Measurements from ENCODE around the gene TUBGCP3.

Gene TUBGCP3

GRCh38 chr13:112575675-112576074, 12.3 kb downstream of the TUBGCP3 start:
- Histone ChIP-seq H3K4me3 (ENCODE audit: low read length) (no peak overlapping the region), H3K36me3 (ENCODE audit: insufficient read depth, low read length) (no peaks in the 10 kb centered on the region), H3K9me3 (ENCODE audit: insufficient read depth, low read depth, low read length) (no peaks in the 10 kb centered on the region), H3K9ac (ENCODE audit: low read depth, low read length) (no peak overlapping the region), H3K27me3 (ENCODE audit: insufficient read depth, low read length) (no peaks in the 10 kb centered on the region), H3K27ac (ENCODE audit: low read depth, low read length) (no peak overlapping the region), H3K4me1 (ENCODE audit: insufficient read depth, low read length) (peaks cover 12% of the 10 kb centered on the region; the same call in 1 of the 2 replicates)
- WGBS: 88% methylated on average over 4 of the region's 5 CpGs

- 90% methylated on average over 6 of the region's 7 CpGs for WGBS
- Histone ChIP-seq H3K27ac (ENCODE audit: low read depth, low read length) (no peak overlapping the region), H3K4me3 (ENCODE audit: low read length) (no peak overlapping the region), H3K36me3 (ENCODE audit: insufficient read depth, low read length) (no peaks in the 10 kb centered on the region), H3K4me1 (ENCODE audit: insufficient read depth, low read length) (peaks cover 12% of the 10 kb centered on the region; the same call in 1 of the 2 replicates), H3K27me3 (ENCODE audit: insufficient read depth, low read length) (no peaks in the 10 kb centered on the region), H3K9me3 (ENCODE audit: insufficient read depth, low read depth, low read length) (no peaks in the 10 kb centered on the region), H3K9ac (ENCODE audit: low read depth, low read length) (no peak overlapping the region)
Observed at GRCh38 chr13:112574834-112575613, 12.9 kb downstream of the TUBGCP3 start.

- Histone ChIP-seq H3K27ac (ENCODE audit: low read depth, low read length) (no peak overlapping the region), H3K4me3 (ENCODE audit: low read length) (no peak overlapping the region), H3K27me3 (ENCODE audit: insufficient read depth, low read length) (no peaks in the 10 kb centered on the region), H3K4me1 (ENCODE audit: insufficient read depth, low read length) (peaks cover 12% of the 10 kb centered on the region; the same call in 1 of the 2 replicates), H3K36me3 (ENCODE audit: insufficient read depth, low read length) (no peaks in the 10 kb centered on the region), H3K9ac (ENCODE audit: low read depth, low read length) (no peak overlapping the region), H3K9me3 (ENCODE audit: insufficient read depth, low read depth, low read length) (no peaks in the 10 kb centered on the region)
- WGBS: 86% methylated on average over 1 of the region's 1 CpG
Observed at GRCh38 chr13:112574416-112574815, 13.5 kb downstream of the TUBGCP3 start.

- Histone ChIP-seq H3K4me1 (ENCODE audit: insufficient read depth, low read length) (peaks cover 12% of the 10 kb centered on the region; the same call in 1 of the 2 replicates), H3K9ac (ENCODE audit: low read depth, low read length) (no peak overlapping the region), H3K9me3 (ENCODE audit: insufficient read depth, low read depth, low read length) (no peaks in the 10 kb centered on the region), H3K27me3 (ENCODE audit: insufficient read depth, low read length) (no peaks in the 10 kb centered on the region), H3K36me3 (ENCODE audit: insufficient read depth, low read length) (peaks cover 5% of the 10 kb centered on the region), H3K4me3 (ENCODE audit: low read length) (no peak overlapping the region), H3K27ac (ENCODE audit: low read depth, low read length) (no peak overlapping the region)
- 85% methylated on average over 2 of the region's 2 CpGs for WGBS
Observed at GRCh38 chr13:112573710-112574109, 14.2 kb downstream of the TUBGCP3 start.

GRCh38 chr13:112572366-112572765, 15.6 kb downstream of the TUBGCP3 start:
- Histone ChIP-seq H3K36me3 (ENCODE audit: insufficient read depth, low read length) (peaks cover 19% of the 10 kb centered on the region), H3K9me3 (ENCODE audit: insufficient read depth, low read depth, low read length) (no peaks in the 10 kb centered on the region), H3K27me3 (ENCODE audit: insufficient read depth, low read length) (no peaks in the 10 kb centered on the region), H3K9ac (ENCODE audit: low read depth, low read length) (no peak overlapping the region), H3K4me3 (ENCODE audit: low read length) (no peak overlapping the region), H3K27ac (ENCODE audit: low read depth, low read length) (no peak overlapping the region), H3K4me1 (ENCODE audit: insufficient read depth, low read length) (peaks cover 12% of the 10 kb centered on the region; the same call in 1 of the 2 replicates)
- 89% methylated on average over 5 of the region's 5 CpGs for WGBS

GRCh38 chr13:112569821-112570220, 18.1 kb downstream of the TUBGCP3 start:
- H3K36me3 ChIP-seq (ENCODE audit: insufficient read depth, low read length): peaks cover 42% of the 10 kb centered on the region
- no peak overlapping the region for H3K9ac ChIP-seq (ENCODE audit: low read depth, low read length)
- H3K9me3 ChIP-seq (ENCODE audit: insufficient read depth, low read depth, low read length): no peaks in the 10 kb centered on the region
- 96% methylated on average over 7 of the region's 7 CpGs for WGBS
- no peak overlapping the region for H3K27ac ChIP-seq (ENCODE audit: low read depth, low read length)
- H3K4me3 ChIP-seq (ENCODE audit: low read length): no peak overlapping the region
- no peaks in the 10 kb centered on the region for H3K4me1 ChIP-seq (ENCODE audit: insufficient read depth, low read length)
- no peaks in the 10 kb centered on the region for H3K27me3 ChIP-seq (ENCODE audit: insufficient read depth, low read length)

- WGBS: 90% methylated on average over 5 of the region's 5 CpGs
- peaks cover 54% of the 10 kb centered on the region for H3K36me3 ChIP-seq (ENCODE audit: insufficient read depth, low read length)
- no peak overlapping the region for H3K4me3 ChIP-seq (ENCODE audit: low read length)
- H3K27me3 ChIP-seq (ENCODE audit: insufficient read depth, low read length): no peaks in the 10 kb centered on the region
- no peaks in the 10 kb centered on the region for H3K4me1 ChIP-seq (ENCODE audit: insufficient read depth, low read length)
- no peaks in the 10 kb centered on the region for H3K9me3 ChIP-seq (ENCODE audit: insufficient read depth, low read depth, low read length)
- H3K9ac ChIP-seq (ENCODE audit: low read depth, low read length): no peak overlapping the region
- H3K27ac ChIP-seq (ENCODE audit: low read depth, low read length): no peak overlapping the region
Observed at GRCh38 chr13:112567161-112567862, 20.6 kb downstream of the TUBGCP3 start.

GRCh38 chr13:112562786-112563383, 25.1 kb downstream of the TUBGCP3 start:
- H3K27ac ChIP-seq (ENCODE audit: low read depth, low read length): no peak overlapping the region

GRCh38 chr13:112562254-112562653, 25.7 kb downstream of the TUBGCP3 start:
- 95% methylated on average over 3 of the region's 3 CpGs for WGBS
- Histone ChIP-seq H3K36me3 (ENCODE audit: insufficient read depth, low read length) (peaks cover 60% of the 10 kb centered on the region), H3K27ac (ENCODE audit: low read depth, low read length) (no peak overlapping the region), H3K4me3 (ENCODE audit: low read length) (no peak overlapping the region), H3K9me3 (ENCODE audit: insufficient read depth, low read depth, low read length) (no peaks in the 10 kb centered on the region), H3K4me1 (ENCODE audit: insufficient read depth, low read length) (no peaks in the 10 kb centered on the region), H3K27me3 (ENCODE audit: insufficient read depth, low read length) (no peaks in the 10 kb centered on the region), H3K9ac (ENCODE audit: low read depth, low read length) (no peak overlapping the region)

More at GRCh38 chr13:112562786-112563383, 25.1 kb downstream of the TUBGCP3 start:
- no peaks in the 10 kb centered on the region for H3K27me3 ChIP-seq (ENCODE audit: insufficient read depth, low read length)
- no peaks in the 10 kb centered on the region for H3K9me3 ChIP-seq (ENCODE audit: insufficient read depth, low read depth, low read length)
- peaks cover 60% of the 10 kb centered on the region for H3K36me3 ChIP-seq (ENCODE audit: insufficient read depth, low read length)
- no peak overlapping the region for H3K4me3 ChIP-seq (ENCODE audit: low read length)
- H3K9ac ChIP-seq (ENCODE audit: low read depth, low read length): no peak overlapping the region
- WGBS: 92% methylated on average over 18 of the region's 18 CpGs
- H3K4me1 ChIP-seq (ENCODE audit: insufficient read depth, low read length): no peaks in the 10 kb centered on the region

- Histone ChIP-seq H3K9ac (ENCODE audit: low read depth, low read length) (no peak overlapping the region), H3K9me3 (ENCODE audit: insufficient read depth, low read depth, low read length) (no peaks in the 10 kb centered on the region), H3K4me3 (ENCODE audit: low read length) (no peak overlapping the region), H3K4me1 (ENCODE audit: insufficient read depth, low read length) (no peaks in the 10 kb centered on the region), H3K27ac (ENCODE audit: low read depth, low read length) (no peak overlapping the region), H3K27me3 (ENCODE audit: insufficient read depth, low read length) (no peaks in the 10 kb centered on the region), H3K36me3 (ENCODE audit: insufficient read depth, low read length) (peaks cover 60% of the 10 kb centered on the region)
- 93% methylated on average over 10 of the region's 10 CpGs for WGBS
Observed at GRCh38 chr13:112561478-112561877, 26.5 kb downstream of the TUBGCP3 start.
